IPS-15b (cell line): ENCODE results near the gene CEACAM21.

ENCODE experiments used
- H3K27me3 ChIP-seq: one replicate; pipeline ENCODE4 v1.6.1; 2013; ENCODE audit warnings: low read length; ENCODE audit not compliant: control insufficient read depth, insufficient read depth
- H3K36me3 ChIP-seq: one replicate; pipeline ENCODE4 v1.6.1; 2013; ENCODE audit warnings: low read length; ENCODE audit not compliant: control insufficient read depth, insufficient read depth
- H3K4me1 ChIP-seq: one replicate; pipeline ENCODE4 v1.6.1; 2013; ENCODE audit warnings: mild to moderate bottlenecking, low read length; ENCODE audit not compliant: control insufficient read depth, insufficient read depth
- H3K4me3 ChIP-seq: one replicate; pipeline ENCODE4 v1.5.1; 2013; ENCODE audit warnings: low read depth, low read length
- H3K9ac ChIP-seq: one replicate; pipeline ENCODE4 v1.6.1; 2013; ENCODE audit warnings: low read depth, mild to moderate bottlenecking, low read length
- H3K9me3 ChIP-seq: one replicate; pipeline ENCODE4 v1.6.1; 2013; ENCODE audit warnings: mild to moderate bottlenecking, low read length; ENCODE audit not compliant: control insufficient read depth, insufficient read depth

The CEACAM21 gene

GRCh38 chr19:41588497-41589209 lies 12.7 kb downstream of the CEACAM21 start:
- Histone ChIP-seq H3K9me3 (no peaks in the 10 kb centered on the region), H3K36me3 (no peaks in the 10 kb centered on the region), H3K9ac (no peak overlapping the region), H3K4me1 (no peaks in the 10 kb centered on the region), H3K27me3 (peaks cover 10% of the 10 kb centered on the region), H3K4me3 (no peak overlapping the region)

GRCh38 chr19:41589371-41589770 lies 13.4 kb downstream of the CEACAM21 start:
- H3K27me3 ChIP-seq: peaks cover 10% of the 10 kb centered on the region

GRCh38 chr19:41590936-41591335 lies 15.0 kb downstream of the CEACAM21 start:
- no peaks in the 10 kb centered on the region for H3K9me3 ChIP-seq
- H3K4me3 ChIP-seq: no peak overlapping the region
- H3K36me3 ChIP-seq: no peaks in the 10 kb centered on the region
- H3K9ac ChIP-seq: no peak overlapping the region
- H3K4me1 ChIP-seq: no peaks in the 10 kb centered on the region
- H3K27me3 ChIP-seq: peaks cover 18% of the 10 kb centered on the region

More at GRCh38 chr19:41589371-41589770, 13.4 kb downstream of the CEACAM21 start:
- H3K4me3 ChIP-seq: no peak overlapping the region
- no peaks in the 10 kb centered on the region for H3K4me1 ChIP-seq
- no peaks in the 10 kb centered on the region for H3K9me3 ChIP-seq
- H3K9ac ChIP-seq: no peak overlapping the region
- H3K36me3 ChIP-seq: no peaks in the 10 kb centered on the region

GRCh38 chr19:41591951-41592562 lies 16.1 kb downstream of the CEACAM21 start:
- no peak overlapping the region for H3K9ac ChIP-seq
- no peak overlapping the region for H3K4me3 ChIP-seq
- H3K36me3 ChIP-seq: no peaks in the 10 kb centered on the region
- no peaks in the 10 kb centered on the region for H3K4me1 ChIP-seq
- H3K27me3 ChIP-seq: peaks cover 29% of the 10 kb centered on the region
- H3K9me3 ChIP-seq: no peaks in the 10 kb centered on the region

GRCh38 chr19:41595258-41595889 lies 19.4 kb downstream of the CEACAM21 start:
- Histone ChIP-seq H3K4me1 (peaks cover 13% of the 10 kb centered on the region), H3K4me3 (no peak overlapping the region), H3K27me3 (peaks cover 43% of the 10 kb centered on the region), H3K9ac (no peak overlapping the region), H3K9me3 (no peaks in the 10 kb centered on the region), H3K36me3 (no peaks in the 10 kb centered on the region)

- H3K4me3 ChIP-seq: no peak overlapping the region
- no peaks in the 10 kb centered on the region for H3K36me3 ChIP-seq
- H3K27me3 ChIP-seq: peaks cover 45% of the 10 kb centered on the region
- H3K9me3 ChIP-seq: no peaks in the 10 kb centered on the region
- H3K4me1 ChIP-seq: peaks cover 15% of the 10 kb centered on the region
- H3K9ac ChIP-seq: no peak overlapping the region
These were observed 19.9 kb downstream of the CEACAM21 start for GRCh38 chr19:41595890-41596280.

GRCh38 chr19:41597600-41598041 lies 21.7 kb downstream of the CEACAM21 start:
- Histone ChIP-seq H3K9ac (no peak overlapping the region), H3K4me3 (no peak overlapping the region), H3K27me3 (peaks cover 59% of the 10 kb centered on the region), H3K36me3 (no peaks in the 10 kb centered on the region), H3K4me1 (peaks cover 15% of the 10 kb centered on the region), H3K9me3 (no peaks in the 10 kb centered on the region)

GRCh38 chr19:41599175-41599966 lies 23.4 kb downstream of the CEACAM21 start:
- peaks cover 71% of the 10 kb centered on the region for H3K27me3 ChIP-seq
- no peaks in the 10 kb centered on the region for H3K9me3 ChIP-seq

GRCh38 chr19:41601771-41602170 lies 25.8 kb downstream of the CEACAM21 start:
- Histone ChIP-seq H3K9me3 (no peaks in the 10 kb centered on the region), H3K9ac (no peak overlapping the region), H3K27me3 (peaks cover 76% of the 10 kb centered on the region), H3K4me1 (peaks cover 15% of the 10 kb centered on the region), H3K36me3 (no peaks in the 10 kb centered on the region), H3K4me3 (no peak overlapping the region)

More at GRCh38 chr19:41599175-41599966, 23.4 kb downstream of the CEACAM21 start:
- Histone ChIP-seq H3K36me3 (no peaks in the 10 kb centered on the region), H3K4me1 (peaks cover 15% of the 10 kb centered on the region), H3K9ac (no peak overlapping the region), H3K4me3 (no peak overlapping the region)

GRCh38 chr19:41604831-41605230 lies 28.9 kb downstream of the CEACAM21 start:
- H3K4me3 ChIP-seq: no peak overlapping the region
- H3K27me3 ChIP-seq: peaks cover 83% of the 10 kb centered on the region
- H3K36me3 ChIP-seq: no peaks in the 10 kb centered on the region
- no peak overlapping the region for H3K9ac ChIP-seq
- peaks cover 6% of the 10 kb centered on the region for H3K4me1 ChIP-seq
- no peaks in the 10 kb centered on the region for H3K9me3 ChIP-seq

GRCh38 chr19:41606215-41606837 lies 30.4 kb downstream of the CEACAM21 start:
- H3K4me1 ChIP-seq: no peaks in the 10 kb centered on the region
- H3K9ac ChIP-seq: no peak overlapping the region
- no peaks in the 10 kb centered on the region for H3K9me3 ChIP-seq
- no peaks in the 10 kb centered on the region for H3K36me3 ChIP-seq
- H3K27me3 ChIP-seq: peaks cover 81% of the 10 kb centered on the region
- H3K4me3 ChIP-seq: no peak overlapping the region
